ENCODE results near the gene ENOX1. TPM values are rescaled to one million over a fixed set of nuclear protein-coding genes. Genes with fewer than 3 reads are reported as not detected.

ENOX1 gene
- total RNA-seq, 1 donor = 2.2 TPM

DNA sequence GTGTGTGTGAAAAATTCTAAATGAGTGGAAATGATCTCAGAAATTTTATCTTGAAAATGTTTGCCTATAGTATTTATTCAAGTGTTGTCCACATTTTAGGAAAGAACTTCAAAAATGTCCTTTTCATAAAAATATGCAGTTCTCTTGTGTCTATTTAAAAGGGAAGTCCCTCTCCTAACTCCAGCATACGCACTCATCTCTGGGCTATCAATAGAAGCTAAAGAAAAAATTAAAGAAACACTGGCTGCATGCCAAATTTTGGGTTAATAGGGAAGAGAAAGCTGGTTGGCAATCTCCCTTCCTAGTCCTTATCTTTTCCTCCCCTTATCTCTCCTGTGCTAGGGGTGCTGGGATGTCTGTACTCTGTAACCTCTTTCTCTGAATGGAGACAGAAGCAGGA, 313.3 kb downstream of the ENOX1 start:
- TF ChIP-seq, protein P1, sequence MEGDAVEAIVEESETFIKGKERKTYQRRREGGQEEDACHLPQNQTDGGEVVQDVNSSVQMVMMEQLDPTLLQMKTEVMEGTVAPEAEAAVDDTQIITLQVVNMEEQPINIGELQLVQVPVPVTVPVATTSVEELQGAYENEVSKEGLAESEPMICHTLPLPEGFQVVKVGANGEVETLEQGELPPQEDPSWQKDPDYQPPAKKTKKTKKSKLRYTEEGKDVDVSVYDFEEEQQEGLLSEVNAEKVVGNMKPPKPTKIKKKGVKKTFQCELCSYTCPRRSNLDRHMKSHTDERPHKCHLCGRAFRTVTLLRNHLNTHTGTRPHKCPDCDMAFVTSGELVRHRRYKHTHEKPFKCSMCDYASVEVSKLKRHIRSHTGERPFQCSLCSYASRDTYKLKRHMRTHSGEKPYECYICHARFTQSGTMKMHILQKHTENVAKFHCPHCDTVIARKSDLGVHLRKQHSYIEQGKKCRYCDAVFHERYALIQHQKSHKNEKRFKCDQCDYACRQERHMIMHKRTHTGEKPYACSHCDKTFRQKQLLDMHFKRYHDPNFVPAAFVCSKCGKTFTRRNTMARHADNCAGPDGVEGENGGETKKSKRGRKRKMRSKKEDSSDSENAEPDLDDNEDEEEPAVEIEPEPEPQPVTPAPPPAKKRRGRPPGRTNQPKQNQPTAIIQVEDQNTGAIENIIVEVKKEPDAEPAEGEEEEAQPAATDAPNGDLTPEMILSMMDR (IDR thresholded peaks at IDR 0.05; ENCODE audit: insufficient read depth, low read depth, low read length) = no peak
- H3K4me3 ChIP-seq (ENCODE audit: low read depth, low read length) = no peak overlapping the region
- peak; percentile 11 for DNase-seq (ENCODE audit: low read depth)

DNA sequence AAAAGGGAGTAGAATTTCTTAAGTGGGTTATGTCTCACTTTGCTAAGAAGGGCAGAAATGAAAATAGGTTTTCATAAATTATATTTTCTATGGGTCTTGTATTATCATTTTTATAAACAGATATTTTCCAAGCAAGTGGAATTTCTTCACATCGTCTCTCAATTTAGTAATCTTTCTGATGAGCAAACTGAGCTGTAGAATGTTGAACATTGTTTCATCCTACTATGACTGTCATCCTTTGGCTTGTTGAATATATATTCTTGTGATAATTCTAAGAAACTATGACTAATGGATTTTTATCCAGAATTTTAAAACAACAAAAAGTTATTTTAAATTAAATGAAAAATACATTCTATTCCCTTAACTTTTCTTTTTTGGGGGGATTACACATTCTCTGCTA, 313.8 kb downstream of the ENOX1 start:
- no peak for DNase-seq (ENCODE audit: low read depth)
- TF ChIP-seq, protein P1 (IDR thresholded peaks at IDR 0.05; ENCODE audit: insufficient read depth, low read depth, low read length) = no peak

DNA sequence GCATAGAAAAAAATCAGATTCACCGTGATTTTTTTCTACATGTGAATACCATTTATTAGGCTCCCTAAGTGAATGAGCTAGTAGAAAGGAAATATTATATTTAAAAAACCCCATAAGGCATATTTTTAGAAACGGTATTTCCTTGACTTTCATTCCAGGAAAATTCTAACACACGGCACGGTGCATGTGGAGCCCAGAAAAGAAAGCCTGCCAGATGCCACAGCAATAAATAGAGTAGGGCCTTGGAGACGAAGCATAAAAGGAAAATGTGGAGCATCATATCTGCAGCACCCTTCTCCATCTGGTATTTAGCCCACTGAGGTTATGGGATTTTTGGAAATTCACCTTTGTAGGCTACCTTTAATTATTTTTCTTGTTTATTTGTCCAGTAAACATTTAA, 314.4 kb downstream of the ENOX1 start:
- no peak overlapping the region for H3K4me3 ChIP-seq (ENCODE audit: low read depth, low read length)
- DNase-seq (ENCODE audit: low read depth) = no peak
- TF ChIP-seq, protein P1 (IDR thresholded peaks at IDR 0.05; ENCODE audit: insufficient read depth, low read depth, low read length) = no peak

More for the DNA sequence above, 313.8 kb downstream of the ENOX1 start:
- H3K4me3 ChIP-seq (ENCODE audit: low read depth, low read length) = no peak overlapping the region

DNA sequence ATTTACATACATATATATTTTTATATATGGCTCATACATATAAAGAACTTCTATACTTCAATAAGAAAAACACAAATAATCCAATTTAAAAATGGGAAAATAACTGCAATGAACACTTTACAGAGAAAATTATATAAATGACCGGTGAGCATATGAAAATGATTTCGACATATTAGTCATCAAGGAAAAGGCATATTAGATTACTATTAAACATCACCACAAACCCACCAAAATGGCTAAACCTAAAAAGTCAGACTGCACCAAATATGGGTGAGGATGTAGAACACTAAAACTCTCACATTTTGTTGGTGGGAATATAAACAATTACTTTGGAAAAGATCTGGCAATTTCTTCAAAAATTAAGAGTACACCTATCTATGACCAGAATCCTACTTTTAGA, 316.2 kb downstream of the ENOX1 start:
- no peak for DNase-seq (ENCODE audit: low read depth)
- TF ChIP-seq, protein P1 (IDR thresholded peaks at IDR 0.05; ENCODE audit: insufficient read depth, low read depth, low read length) = no peak
- no peak overlapping the region for H3K4me3 ChIP-seq (ENCODE audit: low read depth, low read length)

DNA sequence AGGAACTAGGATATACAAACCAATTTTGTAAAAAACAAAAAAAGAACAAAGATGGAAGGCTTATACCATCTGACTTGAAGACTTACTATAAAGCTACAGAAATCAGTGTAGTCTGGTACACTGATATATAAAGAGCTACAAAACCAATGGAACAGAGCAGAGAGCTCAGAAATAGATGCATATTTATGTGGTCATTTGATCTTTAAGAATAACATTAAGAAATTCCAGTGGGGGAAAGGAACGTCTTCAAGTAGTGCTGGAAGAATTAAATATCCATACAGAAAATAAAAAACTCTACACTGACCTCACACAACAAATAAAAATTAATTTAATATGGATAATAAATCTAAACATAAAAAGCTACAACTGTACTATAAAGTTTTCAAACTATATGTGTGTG, 317.0 kb downstream of the ENOX1 start:
- TF ChIP-seq, protein P1 (IDR thresholded peaks at IDR 0.05; ENCODE audit: insufficient read depth, low read depth, low read length) = no peak
- H3K4me3 ChIP-seq (ENCODE audit: low read depth, low read length) = no peak overlapping the region
- DNase-seq (ENCODE audit: low read depth) = no peak

DNA sequence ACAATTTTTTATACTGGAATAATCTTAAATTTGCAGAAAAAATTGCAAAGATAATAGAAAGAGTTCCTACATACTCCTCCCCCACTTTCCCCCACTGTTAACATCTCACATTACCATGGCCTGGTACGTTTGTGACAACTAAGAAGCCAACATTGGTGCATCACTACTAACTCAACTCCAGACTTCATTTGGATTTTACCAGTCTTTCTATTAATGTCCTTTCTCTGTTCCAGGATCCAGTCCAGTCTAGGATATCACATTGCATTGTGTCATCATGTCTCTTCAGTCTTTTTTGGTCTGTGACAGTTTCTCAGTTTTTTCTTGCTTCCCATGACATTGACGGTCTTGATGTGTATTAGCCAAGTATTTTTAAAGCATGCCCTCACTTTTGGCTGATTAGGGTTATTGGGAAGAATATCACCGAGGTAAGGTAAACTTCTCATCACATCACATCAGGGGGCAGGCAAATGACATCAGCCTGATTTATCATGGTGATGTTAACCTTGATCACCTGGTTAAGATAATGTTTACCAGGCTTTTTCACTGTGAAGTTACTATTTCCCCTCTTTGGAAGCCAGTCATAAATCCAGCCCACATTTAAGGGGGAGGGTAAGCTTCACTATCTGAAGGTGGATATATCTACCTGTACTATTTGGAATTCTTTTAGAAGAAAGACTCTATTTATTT, 322.1 kb downstream of the ENOX1 start:
- H3K4me3 ChIP-seq (ENCODE audit: low read depth, low read length) = no peak overlapping the region
- TF ChIP-seq, protein P1 (IDR thresholded peaks at IDR 0.05; ENCODE audit: insufficient read depth, low read depth, low read length) = no peak
- no peak for DNase-seq (ENCODE audit: low read depth)
